ENCODE results near the gene LMOD3.

The LMOD3 gene

DNA sequence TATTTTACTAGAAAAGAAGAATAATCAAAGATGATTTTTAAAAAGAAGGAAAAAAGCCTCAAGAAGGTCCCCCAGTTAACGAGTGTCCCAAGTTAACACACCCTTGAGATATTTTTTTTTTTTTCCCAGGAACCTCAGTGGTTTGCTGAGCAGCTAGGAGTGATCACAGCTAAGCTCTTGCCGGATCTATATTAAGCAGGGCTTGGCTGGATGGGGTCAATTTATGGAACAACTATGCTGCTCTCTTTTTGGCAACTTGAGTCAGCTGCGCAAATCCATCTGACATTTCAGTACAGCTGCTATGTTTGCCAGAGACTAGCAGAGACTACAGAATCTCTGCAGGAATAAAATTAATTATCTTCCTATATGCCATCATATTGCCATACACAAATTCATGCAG is at the start of gene LMOD3:
Gene LMOD3 (minus strand): TSS at position 193 of the 400 bp plus-strand sequence. CDS start 209 bp downstream, outside the sequence.
- DNase-seq (ENCODE audit: low read depth in 2 of 2): no peak

DNA sequence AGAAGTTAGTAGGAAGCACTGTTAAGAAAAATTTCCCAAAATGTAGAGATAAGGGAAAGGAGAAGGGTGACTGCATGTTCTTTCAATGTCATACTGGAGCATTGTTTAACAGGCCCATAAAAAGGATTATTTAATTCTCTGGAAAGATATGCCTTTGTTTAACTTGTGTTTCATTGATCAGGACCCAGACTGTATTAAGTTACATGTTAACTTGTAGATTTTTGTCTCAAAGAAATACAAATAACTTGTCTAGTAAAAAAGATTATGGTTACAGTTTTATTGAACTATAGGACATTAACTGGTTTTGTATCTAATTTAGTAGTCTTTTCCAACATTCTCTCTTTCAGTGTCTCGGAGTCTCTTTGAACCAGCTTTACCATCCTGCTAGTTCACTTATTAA is 49.7 kb upstream of the LMOD3 start:
- DNase-seq (ENCODE audit: low read depth in 2 of 2): no peak

DNA sequence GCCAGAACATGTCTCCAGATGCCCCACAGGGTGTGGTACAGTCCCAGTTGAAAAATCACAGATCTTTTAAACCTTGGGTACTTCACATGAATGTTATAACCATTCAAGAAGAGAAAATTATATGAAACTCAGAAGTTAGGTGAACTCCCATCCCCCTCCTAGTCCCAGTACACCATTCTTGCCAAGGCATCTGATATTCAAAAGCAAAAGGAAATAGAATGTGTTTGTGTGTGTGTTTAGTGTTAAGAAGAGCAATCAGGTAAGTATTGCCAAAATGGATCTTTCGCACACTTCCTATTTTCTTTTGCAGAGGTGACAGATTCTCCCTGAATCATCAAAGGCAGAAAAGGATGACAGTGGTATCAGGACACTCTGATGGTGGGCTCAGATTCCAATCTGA is 44.1 kb upstream of the LMOD3 start:
- no peak for DNase-seq (ENCODE audit: low read depth in 2 of 2)

DNA sequence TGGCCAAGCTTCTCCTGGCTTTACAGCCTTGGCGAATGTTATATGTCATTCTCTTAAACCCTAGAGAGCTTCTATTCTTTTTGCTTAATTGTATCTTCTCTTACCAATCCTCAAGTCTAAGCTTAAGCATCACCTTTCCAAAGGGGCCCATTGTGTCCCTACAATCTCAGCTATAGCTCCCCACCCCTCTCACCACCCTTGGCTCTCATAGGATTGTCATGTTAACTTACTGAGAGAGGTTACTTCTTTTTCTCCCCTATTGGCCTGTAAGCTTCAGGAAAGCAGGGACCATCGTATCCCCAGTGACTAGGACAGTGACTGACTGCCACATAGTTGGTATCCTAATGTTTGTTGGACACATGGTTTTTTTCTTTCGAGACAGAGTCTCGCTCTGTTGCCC is 43.3 kb upstream of the LMOD3 start:
- DNase-seq (ENCODE audit: low read depth in 2 of 2): no peak

DNA sequence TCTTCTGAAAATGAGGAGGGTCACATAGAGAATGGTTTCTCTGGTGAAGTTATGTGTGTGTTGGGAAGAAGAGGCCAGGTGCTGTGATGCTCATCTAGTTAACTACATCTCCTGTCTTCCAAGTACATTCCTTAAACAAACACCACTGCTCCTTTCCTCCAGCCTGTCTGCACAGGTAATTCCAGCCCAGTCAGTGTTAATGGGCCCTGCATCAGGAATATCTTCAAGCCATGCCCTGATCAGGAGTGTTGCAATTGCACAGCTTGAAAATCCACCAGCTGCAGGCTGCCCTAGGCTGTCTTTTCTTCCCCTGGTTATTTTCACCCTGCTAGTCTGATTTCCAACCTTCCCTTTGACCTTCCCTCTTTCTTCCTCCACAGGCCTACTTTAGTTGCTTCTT is 41.9 kb upstream of the LMOD3 start:
- no peak for DNase-seq (ENCODE audit: low read depth in 2 of 2)

DNA sequence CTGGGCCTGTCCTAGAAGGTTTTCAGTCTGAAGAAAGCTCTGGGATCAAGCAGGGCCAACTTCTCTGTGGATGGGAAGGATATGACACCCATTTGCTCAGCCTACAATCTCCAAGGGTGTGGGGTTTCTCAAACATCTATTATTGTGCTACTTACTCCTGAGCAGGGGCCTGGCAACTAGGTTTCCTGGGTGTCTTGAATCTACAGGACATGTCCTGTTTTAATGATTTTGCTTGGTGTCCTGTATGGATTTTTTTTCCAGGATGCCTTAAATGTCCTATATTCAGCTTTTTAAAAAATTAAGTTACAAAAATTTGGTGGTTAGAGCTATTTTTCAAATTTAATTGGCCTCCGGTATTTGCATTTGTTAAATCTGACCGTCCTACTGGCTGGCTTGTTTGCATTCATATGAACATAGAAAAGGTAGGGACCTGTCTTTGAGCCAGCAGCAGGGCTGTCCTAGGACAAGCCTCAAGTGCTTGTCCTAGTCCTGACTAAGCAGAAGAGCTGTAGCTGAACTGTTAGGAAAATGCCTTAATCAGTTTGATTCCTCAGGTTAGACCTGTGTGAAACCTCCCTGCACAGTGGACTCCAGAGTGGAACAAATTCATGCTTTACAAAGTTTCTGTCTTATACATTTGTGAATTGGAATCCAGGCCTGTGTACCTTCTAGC is 40.0 kb upstream of the LMOD3 start:
- DNase-seq (ENCODE audit: low read depth in 2 of 2): no peak

- peak in 1 of 2 donors; percentile 8 for DNase-seq (ENCODE audit: low read depth in 2 of 2)
These were observed 39.4 kb upstream of the LMOD3 start for GRCh38 chr3:69161587-69162307.

DNA sequence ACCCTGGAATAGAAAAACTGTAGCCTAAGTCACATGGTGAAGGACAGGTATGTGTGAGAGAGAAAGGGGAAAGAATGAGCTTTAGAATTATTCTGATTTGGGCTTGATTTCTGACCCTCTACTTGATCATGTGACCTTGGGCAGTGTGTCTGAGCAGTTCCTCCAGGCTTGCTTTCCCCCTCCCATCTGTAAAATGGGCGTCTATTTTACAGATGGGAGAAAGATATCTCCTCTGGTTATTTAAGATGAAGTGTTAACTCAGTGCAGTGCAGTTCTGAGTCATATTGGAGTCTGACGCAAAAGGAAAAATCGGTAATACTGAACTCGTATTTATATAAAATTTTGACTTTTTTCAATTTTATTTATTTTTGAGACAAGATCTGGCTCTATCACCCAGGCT is 38.1 kb upstream of the LMOD3 start:
- DNase-seq (ENCODE audit: low read depth in 2 of 2): no peak

- DNase-seq (ENCODE audit: low read depth in 2 of 2): no peak
These were observed 37.7 kb upstream of the LMOD3 start for GRCh38 chr3:69160107-69160506.

GRCh38 chr3:69149586-69149985 is 27.2 kb upstream of the LMOD3 start:
- DNase-seq (ENCODE audit: low read depth in 2 of 2): no peak

GRCh38 chr3:69145688-69146087 is 23.3 kb upstream of the LMOD3 start:
- no peak for DNase-seq (ENCODE audit: low read depth in 2 of 2)

GRCh38 chr3:69144631-69145245 is 22.3 kb upstream of the LMOD3 start:
- no peak for DNase-seq (ENCODE audit: low read depth in 2 of 2)

GRCh38 chr3:69143612-69144011 is 21.2 kb upstream of the LMOD3 start:
- DNase-seq (ENCODE audit: low read depth in 2 of 2): no peak

GRCh38 chr3:69142797-69143454 is 20.5 kb upstream of the LMOD3 start:
- DNase-seq (ENCODE audit: low read depth in 2 of 2): no peak

DNA sequence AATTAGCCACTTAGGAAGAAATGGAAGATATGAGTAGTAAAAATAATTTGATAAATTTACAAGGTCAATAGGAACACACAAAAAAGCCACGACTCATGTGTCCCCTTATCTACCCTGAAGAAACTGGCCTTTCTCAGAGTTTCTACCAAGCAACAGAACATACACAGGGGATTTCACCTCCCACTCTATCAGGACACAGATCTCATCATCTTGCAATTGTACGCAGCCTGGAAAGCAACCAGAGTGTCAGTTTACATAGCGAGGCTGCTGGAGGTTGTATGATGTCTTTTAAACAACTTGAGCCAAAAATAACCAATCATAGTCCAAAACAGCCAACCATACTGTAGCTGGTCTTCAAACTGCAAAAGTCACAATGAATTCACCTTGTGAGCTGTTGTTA is 19.7 kb upstream of the LMOD3 start:
- no peak for DNase-seq (ENCODE audit: low read depth in 2 of 2)

- no peak for DNase-seq (ENCODE audit: low read depth in 2 of 2)
These were observed 18.9 kb upstream of the LMOD3 start for GRCh38 chr3:69141313-69141712.

- DNase-seq (ENCODE audit: low read depth in 2 of 2): no peak
These were observed 15.0 kb upstream of the LMOD3 start for GRCh38 chr3:69137412-69137811.

GRCh38 chr3:69137005-69137404 is 14.6 kb upstream of the LMOD3 start:
- no peak for DNase-seq (ENCODE audit: low read depth in 2 of 2)

- no peak for DNase-seq (ENCODE audit: low read depth in 2 of 2)
These were observed 8.3 kb upstream of the LMOD3 start for GRCh38 chr3:69130689-69131088.

DNA sequence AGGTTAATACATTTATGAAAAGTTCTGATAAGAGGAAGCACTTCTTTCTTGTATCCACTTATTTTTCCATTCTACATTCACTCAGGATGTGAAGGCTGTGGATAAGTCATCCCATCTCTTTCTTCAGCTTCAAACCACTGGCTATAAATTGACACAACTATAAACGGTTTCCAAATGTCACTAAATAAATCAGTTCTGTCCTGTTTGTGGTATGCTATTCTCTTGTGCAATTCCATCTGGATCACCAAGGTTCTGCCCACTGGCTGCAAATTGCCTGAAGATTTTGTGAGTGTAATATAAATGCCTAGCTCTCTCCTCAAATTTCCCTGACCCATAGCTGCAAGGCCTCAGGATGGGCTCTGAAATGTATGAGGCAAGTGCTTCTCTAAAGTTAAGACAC is 7.1 kb upstream of the LMOD3 start:
- DNase-seq (ENCODE audit: low read depth in 2 of 2): no peak

GRCh38 chr3:69128509-69128908 is 6.1 kb upstream of the LMOD3 start:
- DNase-seq (ENCODE audit: low read depth in 2 of 2): no peak

DNA sequence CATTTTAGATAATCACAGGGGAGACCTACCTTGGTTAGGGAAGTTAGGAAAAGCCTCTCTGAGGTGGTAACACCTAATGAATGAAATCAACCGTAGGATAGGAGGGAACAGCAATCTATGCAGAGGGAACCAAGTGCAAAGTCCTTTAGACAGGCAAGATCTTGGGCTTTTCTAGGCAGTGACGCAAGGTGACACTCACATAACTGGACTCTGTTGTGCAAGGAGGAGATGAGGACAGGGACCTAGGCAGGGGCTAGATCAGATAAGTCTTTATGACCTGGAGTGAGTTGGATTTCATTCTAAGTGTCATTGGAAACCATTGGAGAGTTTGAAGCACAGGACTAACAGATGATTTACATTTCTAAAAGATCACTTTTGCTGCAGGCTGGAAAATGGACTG is 4.6 kb upstream of the LMOD3 start:
- DNase-seq (ENCODE audit: low read depth in 2 of 2): no peak

GRCh38 chr3:69126216-69126615 is 3.8 kb upstream of the LMOD3 start:
- no peak for DNase-seq (ENCODE audit: low read depth in 2 of 2)

All from stimulated activated CD8-positive, alpha-beta memory T cell treated with anti-CD3 and anti-CD28 coated beads, Interleukin-15, amount 100 ng/mL, for 4 hours (primary cell).